ENCODE data around the gene SHLD2.

Gene SHLD2

GRCh38 chr10:87094373-87095235 is at the start of gene SHLD2, which contains the start of gene GLUD1:
Gene SHLD2, plus strand, starts transcription at chr10:87095206. Its CDS starts 56,149 bp downstream, at chr10:87151355.
Gene GLUD1, minus strand, starts transcription at chr10:87094843. Its CDS starts 74 bp downstream, at chr10:87094769.
- no peak for TF ChIP-seq CTCF (IDR thresholded peaks at IDR 0.05; ENCODE audit: control extremely low read depth, extremely low read depth, low read depth, missing control alignments)
- CTCF ChIA-PET = interaction anchor here (1.0 to 2.1 kb wide), 3 partner anchors 9 to 15 kb away, joined by 3 to 7 read pairs (median 3); no protein-coding TSS in a partner anchor

GRCh38 chr10:87045434-87045938 is 49.5 kb upstream of the SHLD2 start:
- no peak for TF ChIP-seq CTCF (IDR thresholded peaks at IDR 0.05; ENCODE audit: control extremely low read depth, extremely low read depth, low read depth, missing control alignments)
- ChIA-PET CTCF (interaction anchor here (1.2 to 1.6 kb wide), 2 partner anchors 9 to 38 kb away, joined by 3 to 4 read pairs; no protein-coding TSS in a partner anchor), POLR2A (interaction anchor here (0.6 kb wide), 1 partner anchor 129 kb away, joined by 9 read pairs; no protein-coding TSS in a partner anchor)
- DNase-seq (ENCODE audit: extremely low spot score) = no peak

More at GRCh38 chr10:87094373-87095235, at the start of gene SHLD2, which contains the start of gene GLUD1:
- POLR2A ChIA-PET = interaction anchor here (0.6 to 1.6 kb wide), 3 partner anchors 9 to 141 kb away, joined by 3 to 6 read pairs (median 4); no protein-coding TSS in a partner anchor
- peak; percentile 92 for DNase-seq (ENCODE audit: extremely low spot score)

GRCh38 chr10:87053111-87053510 is 41.9 kb upstream of the SHLD2 start:
- TF ChIP-seq CTCF (IDR thresholded peaks at IDR 0.05; ENCODE audit: control extremely low read depth, extremely low read depth, low read depth, missing control alignments) = no peak
- ChIA-PET CTCF (interaction anchor here (1.1 to 1.4 kb wide), 2 partner anchors 9 to 14 kb away, joined by 3 read pairs; no protein-coding TSS in a partner anchor), POLR2A (no interaction called here)

GRCh38 chr10:87053577-87054181 is 41.3 kb upstream of the SHLD2 start:
- POLR2A ChIA-PET = no interaction called here
- TF ChIP-seq CTCF (IDR thresholded peaks at IDR 0.05; ENCODE audit: control extremely low read depth, extremely low read depth, low read depth, missing control alignments) = no peak
- DNase-seq (ENCODE audit: extremely low spot score) = no peak
- CTCF ChIA-PET = interaction anchor here (0.9 to 1.4 kb wide), 4 partner anchors 8 to 96 kb away, joined by 3 read pairs; no protein-coding TSS in a partner anchor

More at GRCh38 chr10:87053111-87053510, 41.9 kb upstream of the SHLD2 start:
- no peak for DNase-seq (ENCODE audit: extremely low spot score)

- ChIA-PET POLR2A (no interaction called here), CTCF (interaction anchor here (0.9 to 1.7 kb wide), 5 partner anchors 9 to 116 kb away, joined by 3 to 5 read pairs (median 3); no protein-coding TSS in a partner anchor)
- no peak for DNase-seq (ENCODE audit: extremely low spot score)
- no peak for TF ChIP-seq CTCF (IDR thresholded peaks at IDR 0.05; ENCODE audit: control extremely low read depth, extremely low read depth, low read depth, missing control alignments)
Observed at GRCh38 chr10:87054373-87055295, 40.4 kb upstream of the SHLD2 start.

All from GM10248 (cell line).